GM18951 (cell line): ENCODE results near the gene SMIM20.

Experiments used
- POLR2A ChIP-seq: IDR thresholded peaks from 4 replicates; pipeline ENCODE4 v1.6.1; 2011; ENCODE audit warnings: mild to moderate bottlenecking; ENCODE audit not compliant: insufficient read length, insufficient read depth; ENCODE audit errors: extremely low read depth
- in situ Hi-C: fragments of 300-500 bp; cut with MboI; formaldehyde crosslinking; loops from one replicate; pipeline ENCODE4 v1.12.0; 2022; ENCODE audit warnings: low sequenced_read_pairs, mixed read lengths, inconsistent platforms; ENCODE audit not compliant: unreplicated experiment

Gene SMIM20

DNA sequence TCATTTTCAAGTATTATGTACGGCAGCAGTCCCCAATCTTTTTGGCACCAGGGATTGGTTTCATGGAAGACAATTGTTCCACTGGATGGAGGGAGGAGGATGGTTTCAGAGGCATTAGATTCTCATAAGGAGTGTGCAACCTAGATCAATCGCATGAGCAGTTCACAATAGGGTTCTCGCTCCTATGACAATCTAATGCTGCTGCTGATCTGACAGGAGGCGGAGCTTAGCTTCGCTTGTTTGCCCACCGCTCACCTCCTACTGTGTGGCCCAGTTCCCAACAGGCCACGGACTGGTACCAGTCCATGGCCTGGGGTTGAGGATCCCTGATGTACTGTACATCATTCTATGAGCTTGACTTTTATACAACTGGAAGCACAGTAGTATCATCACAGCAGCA is 48.4 kb downstream of the SMIM20 start:
- in situ Hi-C loops = no loop called here
- no peak for TF ChIP-seq POLR2A

DNA sequence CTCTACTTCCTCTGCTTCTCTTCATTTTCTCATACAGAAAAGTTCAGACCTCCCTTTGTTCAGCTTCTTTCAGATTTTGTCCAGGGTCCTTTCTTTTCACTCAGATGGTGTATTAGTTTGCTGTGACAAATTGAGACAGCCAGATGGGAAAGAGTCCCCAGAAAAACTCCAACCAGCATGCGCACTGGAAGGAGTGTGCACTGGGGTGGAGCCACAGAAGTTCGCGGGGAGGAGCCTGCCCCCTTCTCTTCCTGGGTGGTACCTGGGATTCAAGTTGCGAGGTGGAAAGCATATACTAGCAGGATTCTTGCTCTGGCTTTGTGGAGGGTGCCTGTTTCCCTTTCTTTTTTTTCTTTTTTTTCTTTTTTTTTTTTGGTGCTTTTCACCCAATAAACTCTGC is 51.6 kb downstream of the SMIM20 start:
- in situ Hi-C loops = no loop called here
- TF ChIP-seq POLR2A = no peak

GRCh38 chr4:25966171-25966570 is 52.2 kb downstream of the SMIM20 start:
- no peak for TF ChIP-seq POLR2A
- in situ Hi-C loops = no loop called here

- in situ Hi-C loops = no loop called here
- TF ChIP-seq POLR2A = no peak
These were observed 55.5 kb downstream of the SMIM20 start for GRCh38 chr4:25969374-25970155.

DNA sequence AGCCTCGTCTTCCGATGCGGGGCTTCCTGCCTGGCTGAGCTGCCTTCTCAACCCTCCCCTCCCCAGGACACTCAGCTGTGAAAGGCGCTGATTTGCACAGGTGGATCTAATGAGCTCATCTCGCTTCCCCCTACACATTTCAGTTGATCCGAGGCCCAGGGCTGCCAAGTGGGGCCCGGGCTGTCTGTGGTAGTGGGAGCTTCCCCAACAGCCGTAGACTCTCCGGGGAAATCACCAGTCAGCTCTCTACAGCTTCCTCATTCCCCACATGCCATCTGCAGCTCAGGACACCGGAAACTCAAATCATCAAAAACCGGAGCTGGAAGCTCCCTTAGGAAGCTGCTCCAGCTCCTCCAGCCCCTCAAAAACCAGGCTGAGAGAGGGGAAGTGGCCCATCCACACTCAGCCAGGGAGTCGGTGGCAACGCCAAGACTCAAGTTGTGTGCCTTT is 56.2 kb downstream of the SMIM20 start:
- in situ Hi-C loops = no loop called here
- TF ChIP-seq POLR2A = no peak

- in situ Hi-C loops = no loop called here
- TF ChIP-seq POLR2A = no peak
These were observed 56.8 kb downstream of the SMIM20 start for GRCh38 chr4:25970691-25971432.

GRCh38 chr4:25972366-25972765 is 58.3 kb downstream of the SMIM20 start:
- no peak for TF ChIP-seq POLR2A

DNA sequence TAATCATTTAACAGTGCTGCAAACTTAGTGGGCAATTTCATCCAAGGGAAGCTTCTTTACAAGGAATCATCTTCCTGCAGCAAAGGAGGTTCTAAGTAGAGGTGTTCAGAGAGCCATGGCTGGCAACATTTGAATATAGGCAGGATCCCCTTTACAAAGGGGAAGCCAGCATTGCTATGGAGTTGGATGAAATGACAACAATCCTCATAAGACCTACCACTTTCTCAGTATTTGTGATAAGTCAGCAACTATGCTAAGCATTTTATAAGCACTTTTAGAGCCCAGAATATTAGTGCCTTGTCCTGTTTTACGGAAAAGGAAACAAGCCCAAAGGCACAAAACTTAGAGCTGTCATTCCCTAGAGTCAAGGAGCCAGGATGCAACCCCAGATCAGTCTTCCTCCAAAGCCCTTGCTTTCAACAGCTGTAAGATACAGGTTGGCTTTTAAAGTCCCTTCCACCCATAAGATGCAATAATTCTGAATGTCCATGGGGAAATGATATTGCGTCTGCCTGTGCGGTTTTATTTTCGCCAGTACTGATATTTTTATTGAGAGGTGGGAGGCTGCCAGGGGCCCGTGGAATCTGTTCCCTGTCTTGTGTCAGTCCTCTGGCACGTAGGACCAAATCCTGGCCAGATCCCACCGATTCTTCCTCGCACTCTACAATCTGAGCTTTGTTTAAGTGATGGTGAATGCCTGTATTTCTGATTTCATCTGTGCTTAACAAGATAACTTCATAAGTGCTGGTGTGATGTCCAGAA is 59.1 kb downstream of the SMIM20 start:
- no peak for TF ChIP-seq POLR2A
- in situ Hi-C loops = no loop called here

More at GRCh38 chr4:25972366-25972765, 58.3 kb downstream of the SMIM20 start:
- in situ Hi-C loops = no loop called here

DNA sequence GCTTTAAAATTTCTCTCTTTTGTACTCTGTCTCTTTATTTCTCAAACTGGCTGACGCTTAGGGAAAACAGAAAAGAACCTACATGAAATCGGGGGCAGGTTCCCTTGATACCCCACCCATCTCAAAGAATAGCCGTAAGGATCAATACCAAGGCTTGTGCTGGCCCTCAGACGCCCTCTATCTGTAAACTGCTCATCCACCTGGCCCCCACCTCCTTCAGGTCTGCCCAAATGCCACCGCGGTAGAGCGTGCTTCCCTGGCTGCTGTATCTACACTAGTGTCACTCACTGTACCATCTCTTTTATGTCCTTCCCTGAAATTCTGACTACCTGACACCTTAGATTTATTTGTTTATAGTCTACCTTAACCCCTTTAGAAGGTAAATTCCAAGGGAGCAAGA is 62.8 kb downstream of the SMIM20 start:
- in situ Hi-C loops = no loop called here
- TF ChIP-seq POLR2A = no peak

DNA sequence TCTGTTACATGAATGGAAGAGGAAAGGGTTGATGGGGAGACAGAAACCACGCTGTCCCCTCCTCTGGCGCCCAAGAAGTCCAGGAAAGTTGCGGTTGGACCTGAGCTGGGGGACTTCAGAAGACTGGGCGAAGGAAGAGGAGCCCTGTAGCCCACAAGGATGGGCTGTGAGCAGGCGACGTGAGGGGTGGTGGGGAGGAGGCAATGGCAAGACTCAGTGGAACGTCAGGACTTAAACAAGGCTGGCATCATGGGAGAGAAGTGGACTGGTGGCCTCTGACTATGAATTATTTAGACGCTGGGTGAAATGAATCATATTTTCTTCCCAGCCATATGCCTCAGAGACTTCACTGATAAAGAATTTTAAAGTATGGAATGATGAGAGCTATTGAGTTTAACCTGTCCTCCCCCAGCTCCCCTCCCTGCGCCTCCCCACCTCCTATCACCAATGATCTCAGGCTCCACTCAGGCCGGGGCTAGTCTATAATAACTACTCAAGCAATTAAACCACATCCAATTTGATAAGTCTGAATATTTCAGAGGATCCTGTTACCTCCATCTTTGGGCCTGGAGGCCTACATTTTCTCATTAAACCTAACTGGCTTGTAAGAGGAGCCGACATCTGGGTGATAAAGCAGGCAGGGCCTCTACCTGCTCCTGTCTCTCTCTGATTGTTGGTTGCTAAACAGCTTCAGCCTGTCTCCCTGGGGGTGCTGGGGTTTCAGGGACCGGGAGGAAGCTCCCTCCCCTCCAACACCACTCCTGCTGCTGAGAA is 63.6 kb downstream of the SMIM20 start:
- in situ Hi-C loops = no loop called here
- TF ChIP-seq POLR2A = no peak

- no peak for TF ChIP-seq POLR2A
- in situ Hi-C loops = no loop called here
These were observed 64.3 kb downstream of the SMIM20 start for GRCh38 chr4:25978327-25978726.
